ENCODE measurements around the gene TMEM208. TPM values are rescaled to one million over a fixed set of nuclear protein-coding genes. Genes with fewer than 3 reads are reported as not detected.

The TMEM208 gene
- polyA plus RNA-seq, 1 of the 3 experiments (the other 2 are of a cell fraction), result 98.2 TPM

DNA sequence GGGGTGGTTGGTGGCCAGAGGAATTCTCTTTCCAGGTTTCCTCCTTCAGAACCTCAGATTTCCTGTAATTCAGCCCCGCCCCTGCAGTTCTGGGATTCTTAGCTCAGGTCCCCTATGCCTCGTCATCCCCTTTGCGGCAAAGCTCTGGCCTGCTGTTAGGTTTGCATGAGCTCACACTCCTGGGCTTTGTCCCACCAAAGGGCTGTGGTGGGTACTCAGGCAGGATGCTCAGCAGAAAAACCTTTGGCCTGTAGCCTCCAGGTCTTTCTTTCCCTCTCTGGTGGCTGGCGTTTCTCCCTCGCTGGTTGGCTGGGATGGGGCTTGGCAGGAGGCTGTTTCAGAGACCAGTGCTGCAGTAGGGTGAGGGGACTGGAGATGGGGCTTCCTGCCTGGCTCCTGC, 42.8 kb downstream of the TMEM208 start:
- ChIA-PET CTCF (interaction anchor here (0.7 to 4.7 kb wide), 6 partner anchors 9 to 316 kb away, joined by 3 to 24 read pairs (median 4); partner anchors contain the start of genes FHOD1 and SLC9A5), POLR2A (interaction anchor here (1.5 kb wide), 1 partner anchor 9 kb away, joined by 5 read pairs; no protein-coding TSS in a partner anchor)
- WGBS (ENCODE audit: low lambda C conversion rate), result 78% methylated on average over 5 of the region's 5 CpGs
- Histone ChIP-seq H3K4me3 (ENCODE audit: low read depth in 2 of 2, low read length in 1 of 2) (no peak overlapping the region), H3K4me2 (no peak overlapping the region), H3K9ac (no peak overlapping the region), H2AFZ (ENCODE audit: low read depth) (no peak overlapping the region), H3K27me3 (ENCODE audit: insufficient read depth) (no peaks in the 10 kb centered on the region), H3K27ac (ENCODE audit: low read depth in 2 of 2, low read length in 1 of 2) (peak overlapping the region in 1 of 2 experiments; percentile 77; a peak in 2 of 4 replicates), H3K79me2 (ENCODE audit: insufficient read depth) (peaks cover 8% of the 10 kb centered on the region), H3F3A (replicated peaks; ENCODE audit: insufficient read depth) (peaks cover 21% of the 10 kb centered on the region), H3K9me3 (no peaks in the 10 kb centered on the region), H3K36me3 (replicated peaks in 1 of 2; ENCODE audit: control insufficient read depth in 1 of 2, insufficient read depth in 2 of 2, low read length in 1 of 2) (peaks cover 0 to 4% of the 10 kb centered on the region in 2 experiments), H3K4me1 (ENCODE audit: control insufficient read depth in 1 of 2, insufficient read depth in 2 of 2, low read depth in 1 of 2, low read length in 1 of 2) (peaks cover 0 to 7% of the 10 kb centered on the region in 2 experiments; a peak in 1 of 4 replicates), H3K9me2 (no peaks in the 10 kb centered on the region), H4K20me1 (ENCODE audit: insufficient read depth) (no peaks in the 10 kb centered on the region)
- TF ChIP-seq EZH2phosphoT487 (IDR thresholded peaks at IDR 0.05; ENCODE audit: borderline replicate concordance, low read depth) (no peak), POLR2AphosphoS5 (IDR thresholded peaks at IDR 0.05; ENCODE audit: low read depth, low read length) (peak; percentile 22)
- TF ChIP-seq, protein P1, sequence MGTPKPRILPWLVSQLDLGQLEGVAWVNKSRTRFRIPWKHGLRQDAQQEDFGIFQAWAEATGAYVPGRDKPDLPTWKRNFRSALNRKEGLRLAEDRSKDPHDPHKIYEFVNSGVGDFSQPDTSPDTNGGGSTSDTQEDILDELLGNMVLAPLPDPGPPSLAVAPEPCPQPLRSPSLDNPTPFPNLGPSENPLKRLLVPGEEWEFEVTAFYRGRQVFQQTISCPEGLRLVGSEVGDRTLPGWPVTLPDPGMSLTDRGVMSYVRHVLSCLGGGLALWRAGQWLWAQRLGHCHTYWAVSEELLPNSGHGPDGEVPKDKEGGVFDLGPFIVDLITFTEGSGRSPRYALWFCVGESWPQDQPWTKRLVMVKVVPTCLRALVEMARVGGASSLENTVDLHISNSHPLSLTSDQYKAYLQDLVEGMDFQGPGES (IDR thresholded peaks at IDR 0.05; ENCODE audit: low read depth, low read length), result no peak
- no peak for DNase-seq

DNA sequence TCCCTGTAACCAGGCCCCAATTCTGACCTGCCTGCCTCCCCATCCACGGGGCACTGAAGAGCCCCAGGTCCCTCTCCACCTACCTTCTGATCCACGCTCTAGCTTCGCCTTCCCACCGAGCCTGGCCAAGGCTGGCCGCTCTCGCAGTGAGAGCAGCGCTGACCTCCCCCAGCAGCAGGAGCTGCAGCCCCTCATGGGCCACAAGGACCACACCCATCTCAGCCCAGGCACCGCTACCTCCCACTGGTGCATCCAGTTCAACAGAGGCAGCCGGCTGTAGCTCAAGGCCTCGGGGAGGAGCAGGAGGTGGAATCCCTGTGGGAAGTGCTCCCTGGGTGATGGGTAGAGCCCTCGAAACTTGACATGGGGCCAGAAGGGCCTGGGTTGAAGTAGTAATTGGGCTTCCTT, 44.0 kb downstream of the TMEM208 start:
- Histone ChIP-seq H3K36me3 (replicated peaks in 1 of 2; ENCODE audit: control insufficient read depth in 1 of 2, insufficient read depth in 2 of 2, low read length in 1 of 2) (peaks cover 4 to 11% of the 10 kb centered on the region in 2 experiments), H2AFZ (ENCODE audit: low read depth) (no peak overlapping the region), H4K20me1 (ENCODE audit: insufficient read depth) (no peaks in the 10 kb centered on the region), H3K9me3 (no peaks in the 10 kb centered on the region), H3K9ac (no peak overlapping the region), H3K9me2 (no peaks in the 10 kb centered on the region), H3F3A (replicated peaks; ENCODE audit: insufficient read depth) (peaks cover 26% of the 10 kb centered on the region), H3K4me3 (ENCODE audit: low read depth in 2 of 2, low read length in 1 of 2) (no peak overlapping the region), H3K27me3 (ENCODE audit: insufficient read depth) (no peaks in the 10 kb centered on the region), H3K4me1 (ENCODE audit: control insufficient read depth in 1 of 2, insufficient read depth in 2 of 2, low read depth in 1 of 2, low read length in 1 of 2) (peaks cover 0 to 7% of the 10 kb centered on the region in 2 experiments; a peak in 1 of 4 replicates), H3K27ac (ENCODE audit: low read depth in 2 of 2, low read length in 1 of 2) (no peak overlapping the region), H3K4me2 (no peak overlapping the region), H3K79me2 (ENCODE audit: insufficient read depth) (peaks cover 17% of the 10 kb centered on the region)
- 97% methylated on average over 10 of the region's 11 CpGs for WGBS (ENCODE audit: low lambda C conversion rate)
- no peak for DNase-seq
- POLR2A ChIA-PET, result no interaction called here
- CTCF ChIA-PET, result interaction anchor here (0.8 to 4.7 kb wide), 6 partner anchors 8 to 157 kb away, joined by 3 to 24 read pairs (median 3); partner anchors contain the start of genes SLC9A5 and ZDHHC1
- TF ChIP-seq GATA2 (CRISPR knock-in tag; IDR thresholded peaks at IDR 0.05) (no peak), CHD2 (IDR thresholded peaks at IDR 0.05; ENCODE audit: low read length, partially characterized antibody) (no peak), ELF1 (IDR thresholded peaks at IDR 0.05) (no peak), RCOR1 (IDR thresholded peaks at IDR 0.05; ENCODE audit: low read length) (no peak), NFIC (IDR thresholded peaks at IDR 0.05; ENCODE audit: borderline replicate concordance) (no peak), FOXJ3 (CRISPR knock-in tag; IDR thresholded peaks at IDR 0.05) (no peak), JUND (IDR thresholded peaks at IDR 0.05) (no peak), MXI1 (IDR thresholded peaks at IDR 0.05; ENCODE audit: low read depth, low read length) (no peak), EP300 (IDR thresholded peaks at IDR 0.05; ENCODE audit: borderline replicate concordance in 1 of 2, low read depth in 1 of 2, low read length in 1 of 2) (no peak), SIN3A (IDR thresholded peaks at IDR 0.05; ENCODE audit: borderline replicate concordance, low read depth, low read length) (no peak), TCF12 (IDR thresholded peaks at IDR 0.05) (no peak), NRF1 (IDR thresholded peaks at IDR 0.05; ENCODE audit: low read depth, low read length) (no peak), YY1 (IDR thresholded peaks at IDR 0.05; ENCODE audit: low read depth) (no peak), TEAD4 (IDR thresholded peaks at IDR 0.05; ENCODE audit: borderline replicate concordance, insufficient read depth) (no peak), POLR2AphosphoS5 (IDR thresholded peaks at IDR 0.05; ENCODE audit: low read depth, low read length) (no peak)
- TF ChIP-seq, protein P2, sequence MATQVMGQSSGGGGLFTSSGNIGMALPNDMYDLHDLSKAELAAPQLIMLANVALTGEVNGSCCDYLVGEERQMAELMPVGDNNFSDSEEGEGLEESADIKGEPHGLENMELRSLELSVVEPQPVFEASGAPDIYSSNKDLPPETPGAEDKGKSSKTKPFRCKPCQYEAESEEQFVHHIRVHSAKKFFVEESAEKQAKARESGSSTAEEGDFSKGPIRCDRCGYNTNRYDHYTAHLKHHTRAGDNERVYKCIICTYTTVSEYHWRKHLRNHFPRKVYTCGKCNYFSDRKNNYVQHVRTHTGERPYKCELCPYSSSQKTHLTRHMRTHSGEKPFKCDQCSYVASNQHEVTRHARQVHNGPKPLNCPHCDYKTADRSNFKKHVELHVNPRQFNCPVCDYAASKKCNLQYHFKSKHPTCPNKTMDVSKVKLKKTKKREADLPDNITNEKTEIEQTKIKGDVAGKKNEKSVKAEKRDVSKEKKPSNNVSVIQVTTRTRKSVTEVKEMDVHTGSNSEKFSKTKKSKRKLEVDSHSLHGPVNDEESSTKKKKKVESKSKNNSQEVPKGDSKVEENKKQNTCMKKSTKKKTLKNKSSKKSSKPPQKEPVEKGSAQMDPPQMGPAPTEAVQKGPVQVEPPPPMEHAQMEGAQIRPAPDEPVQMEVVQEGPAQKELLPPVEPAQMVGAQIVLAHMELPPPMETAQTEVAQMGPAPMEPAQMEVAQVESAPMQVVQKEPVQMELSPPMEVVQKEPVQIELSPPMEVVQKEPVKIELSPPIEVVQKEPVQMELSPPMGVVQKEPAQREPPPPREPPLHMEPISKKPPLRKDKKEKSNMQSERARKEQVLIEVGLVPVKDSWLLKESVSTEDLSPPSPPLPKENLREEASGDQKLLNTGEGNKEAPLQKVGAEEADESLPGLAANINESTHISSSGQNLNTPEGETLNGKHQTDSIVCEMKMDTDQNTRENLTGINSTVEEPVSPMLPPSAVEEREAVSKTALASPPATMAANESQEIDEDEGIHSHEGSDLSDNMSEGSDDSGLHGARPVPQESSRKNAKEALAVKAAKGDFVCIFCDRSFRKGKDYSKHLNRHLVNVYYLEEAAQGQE (IDR thresholded peaks at IDR 0.05; ENCODE audit: low read depth, low read length), result no peak
- TF ChIP-seq, protein P3, sequence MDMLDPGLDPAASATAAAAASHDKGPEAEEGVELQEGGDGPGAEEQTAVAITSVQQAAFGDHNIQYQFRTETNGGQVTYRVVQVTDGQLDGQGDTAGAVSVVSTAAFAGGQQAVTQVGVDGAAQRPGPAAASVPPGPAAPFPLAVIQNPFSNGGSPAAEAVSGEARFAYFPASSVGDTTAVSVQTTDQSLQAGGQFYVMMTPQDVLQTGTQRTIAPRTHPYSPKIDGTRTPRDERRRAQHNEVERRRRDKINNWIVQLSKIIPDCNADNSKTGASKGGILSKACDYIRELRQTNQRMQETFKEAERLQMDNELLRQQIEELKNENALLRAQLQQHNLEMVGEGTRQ (IDR thresholded peaks at IDR 0.05; ENCODE audit: borderline replicate concordance, low read depth, low read length), result no peak
- TF ChIP-seq, protein P4, sequence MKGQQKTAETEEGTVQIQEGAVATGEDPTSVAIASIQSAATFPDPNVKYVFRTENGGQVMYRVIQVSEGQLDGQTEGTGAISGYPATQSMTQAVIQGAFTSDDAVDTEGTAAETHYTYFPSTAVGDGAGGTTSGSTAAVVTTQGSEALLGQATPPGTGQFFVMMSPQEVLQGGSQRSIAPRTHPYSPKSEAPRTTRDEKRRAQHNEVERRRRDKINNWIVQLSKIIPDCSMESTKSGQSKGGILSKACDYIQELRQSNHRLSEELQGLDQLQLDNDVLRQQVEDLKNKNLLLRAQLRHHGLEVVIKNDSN (IDR thresholded peaks at IDR 0.05; ENCODE audit: borderline replicate concordance, low read depth), result no peak
- TF ChIP-seq, protein P5, sequence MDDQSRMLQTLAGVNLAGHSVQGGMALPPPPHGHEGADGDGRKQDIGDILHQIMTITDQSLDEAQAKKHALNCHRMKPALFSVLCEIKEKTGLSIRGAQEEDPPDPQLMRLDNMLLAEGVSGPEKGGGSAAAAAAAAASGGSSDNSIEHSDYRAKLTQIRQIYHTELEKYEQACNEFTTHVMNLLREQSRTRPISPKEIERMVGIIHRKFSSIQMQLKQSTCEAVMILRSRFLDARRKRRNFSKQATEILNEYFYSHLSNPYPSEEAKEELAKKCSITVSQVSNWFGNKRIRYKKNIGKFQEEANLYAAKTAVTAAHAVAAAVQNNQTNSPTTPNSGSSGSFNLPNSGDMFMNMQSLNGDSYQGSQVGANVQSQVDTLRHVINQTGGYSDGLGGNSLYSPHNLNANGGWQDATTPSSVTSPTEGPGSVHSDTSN (IDR thresholded peaks at IDR 0.05), result no peak

All from SK-N-SH (cell line).